A673 (cell line): ENCODE results near the gene TSC22D3. TPM values are rescaled to one million over a fixed set of nuclear protein-coding genes. Genes with fewer than 3 reads are reported as not detected.

ENCODE experiments used
- BruUV-seq: library from RNA; stranded (reverse); fragments of 400-500 nt; replicated peaks from 2 replicates; lab custom pipeline; 2021; lab: Mats Ljungman, UMichigan
- CTCF ChIA-PET: fragments of 300-600 bp; sonication (Branson Sonifier 250); formaldehyde crosslinking; loops from one replicate; lab custom pipeline; 2022; ENCODE audit warnings: antibody characterized with exemption; lab: Charles Lee
- POLR2A ChIA-PET: fragments of 300-600 bp; sonication (Branson Sonifier 250); formaldehyde crosslinking; loops from one replicate; lab custom pipeline; 2022; ENCODE audit warnings: antibody characterized with exemption; ENCODE audit not compliant: low non-redundant PET; lab: Charles Lee
- DNase-seq: peaks from one replicate; pipeline ENCODE4 v3.0.0-alpha.2; 2015; ENCODE audit warnings: low spot score
- H3K27ac ChIP-seq: fragments of 200-600 bp; sonication (generic); 2 replicates; pipeline ENCODE4 v1.5.1; 2016; ENCODE audit warnings: mixed run types, low read depth, mild to moderate bottlenecking, mixed read lengths, antibody characterized with exemption, low read length; ENCODE audit not compliant: poor library complexity, severe bottlenecking
- H3K27me3 ChIP-seq: fragments of 200-600 bp; sonication (generic); replicated peaks from 2 replicates; pipeline ENCODE4 v1.6.1; 2017; ENCODE audit warnings: mixed run types, low read depth, mild to moderate bottlenecking, mixed read lengths, antibody characterized with exemption, low read length; ENCODE audit not compliant: insufficient read depth, poor library complexity
- H3K36me3 ChIP-seq: fragments of 200-600 bp; sonication (generic); 2 replicates; pipeline ENCODE4 v1.6.1; 2016; ENCODE audit warnings: mixed run types, mild to moderate bottlenecking, mixed read lengths, antibody characterized with exemption, low read length; ENCODE audit not compliant: insufficient read depth, poor library complexity, severe bottlenecking
- H3K4me1 ChIP-seq: fragments of 200-600 bp; sonication (generic); 2 replicates; pipeline ENCODE4 v1.6.1; 2017; ENCODE audit warnings: mixed run types, mild to moderate bottlenecking, mixed read lengths, antibody characterized with exemption, low read length; ENCODE audit not compliant: insufficient read depth, poor library complexity, severe bottlenecking
- H3K4me3 ChIP-seq: fragments of 200-600 bp; sonication (generic); 2 replicates; pipeline ENCODE4 v1.5.1; 2016; ENCODE audit warnings: low read depth, mixed run types, mild to moderate bottlenecking, mixed read lengths, low read length; ENCODE audit not compliant: poor library complexity, severe bottlenecking
- H3K9me3 ChIP-seq: fragments of 200-600 bp; sonication (generic); 2 replicates; pipeline ENCODE4 v1.6.1; 2016; ENCODE audit warnings: mixed run types, low read depth, mild to moderate bottlenecking, mixed read lengths, antibody characterized with exemption, low read length; ENCODE audit not compliant: poor library complexity, severe bottlenecking
- CTCF ChIP-seq: fragments of 300-800, 200-600 bp; sonication (generic); conservative IDR thresholded peaks from 2 replicates; pipeline ENCODE4 v1.5.1; 2017; ENCODE audit warnings: low read depth, mild to moderate bottlenecking, antibody characterized with exemption, low read length, moderate library complexity, mixed read lengths
- EZH2 ChIP-seq: fragments of 200-600 bp; sonication (generic); IDR thresholded peaks from 2 replicates; pipeline ENCODE4 v1.6.1; 2017; ENCODE audit warnings: borderline replicate concordance, low read depth, mild to moderate bottlenecking, mixed read lengths, antibody characterized with exemption, low read length; ENCODE audit not compliant: poor library complexity, severe bottlenecking
- intact Hi-C: fragments of 100-400 bp; cut with micrococcal nuclease; formaldehyde crosslinking; loops from one replicate; pipeline ENCODE4 v1.10.0; 2022; ENCODE audit not compliant: unreplicated experiment
- total RNA-seq: library from RNA; stranded (reverse); gene quantifications from 2 replicates; pipeline ENCODE4 v1.2.3, GENCODE V29; 2021

Gene TSC22D3
- total RNA-seq, 1 experiment from 2014 or later: 10.6 TPM

DNA sequence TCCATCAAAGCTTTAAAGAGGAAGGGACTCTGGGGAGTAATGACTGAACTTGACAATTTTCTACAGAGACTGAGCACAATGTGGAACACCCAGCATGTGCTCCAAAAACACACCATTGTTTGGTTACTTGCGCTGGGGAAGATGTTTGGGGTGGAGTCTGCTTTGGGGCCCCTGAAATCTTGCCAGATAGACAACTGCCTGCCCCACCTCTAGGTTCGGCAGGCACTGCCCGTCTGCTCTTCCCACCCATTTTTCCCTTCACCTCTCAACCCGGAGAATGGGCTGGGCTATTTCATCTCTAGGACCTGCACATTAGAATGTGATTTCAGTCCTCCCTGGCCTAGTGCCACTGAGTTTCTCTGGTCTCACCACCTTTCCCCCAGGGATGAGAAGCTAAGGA, 41.9 kb downstream of the TSC22D3 start:
- no peaks in the 10 kb centered on the region for H3K9me3 ChIP-seq
- H3K4me1 ChIP-seq: peaks cover 12% of the 10 kb centered on the region
- no peak overlapping the region for H3K27ac ChIP-seq
- no peak overlapping the region for H3K4me3 ChIP-seq
- intact Hi-C loops: no loop called here
- BruUV-seq: no TSS peak
- CTCF ChIA-PET: no interaction called here
- DNase-seq: no peak
- H3K36me3 ChIP-seq: no peaks in the 10 kb centered on the region
- no peaks in the 10 kb centered on the region for H3K27me3 ChIP-seq
- POLR2A ChIA-PET: no interaction called here
- TF ChIP-seq EZH2: no peak
- TF ChIP-seq CTCF: no peak

DNA sequence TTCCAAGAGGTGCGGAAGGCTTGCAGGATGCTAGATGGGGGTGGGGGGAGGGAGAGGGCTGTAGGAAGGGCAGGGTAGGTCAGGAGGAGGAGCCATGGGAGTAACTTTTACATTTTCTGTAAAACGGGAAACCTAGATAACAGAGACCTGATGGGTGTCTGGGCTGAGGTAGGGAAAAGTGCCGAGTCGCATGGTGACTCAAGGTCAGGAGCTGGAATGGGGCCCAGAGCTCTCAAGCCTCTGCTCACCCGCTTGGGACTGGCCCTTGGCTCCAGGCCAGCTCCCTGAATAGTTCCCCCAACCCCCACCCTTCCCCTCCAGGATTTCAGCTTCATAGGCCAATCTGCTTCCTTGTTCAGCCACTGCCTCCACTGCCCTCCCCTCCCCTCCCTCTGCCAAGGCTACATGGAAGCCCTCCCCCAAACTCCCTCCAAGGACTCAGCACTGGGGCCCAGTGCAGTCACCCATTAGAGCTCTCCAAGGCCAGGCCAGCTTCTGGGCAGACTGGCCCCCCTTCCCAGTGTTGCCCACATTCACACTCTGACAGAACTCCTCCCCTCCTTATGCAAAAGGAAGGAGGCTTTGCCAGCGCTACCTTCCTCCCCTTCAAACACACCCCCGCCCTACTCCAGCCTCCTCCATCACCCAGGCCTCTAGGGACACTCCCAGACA, 43.6 kb downstream of the TSC22D3 start:
- no TSS peak for BruUV-seq
- no peak for DNase-seq
- no peak overlapping the region for H3K4me3 ChIP-seq
- no peaks in the 10 kb centered on the region for H3K36me3 ChIP-seq
- no peaks in the 10 kb centered on the region for H3K9me3 ChIP-seq
- intact Hi-C loops: no loop called here
- H3K27me3 ChIP-seq: no peaks in the 10 kb centered on the region
- H3K27ac ChIP-seq: no peak overlapping the region
- peaks cover 11% of the 10 kb centered on the region for H3K4me1 ChIP-seq
- CTCF ChIA-PET: no interaction called here
- no peak for TF ChIP-seq EZH2
- TF ChIP-seq CTCF: no peak
- POLR2A ChIA-PET: no interaction called here

- no peak overlapping the region for H3K27ac ChIP-seq
- H3K27me3 ChIP-seq: no peaks in the 10 kb centered on the region
- no peaks in the 10 kb centered on the region for H3K36me3 ChIP-seq
- no peak overlapping the region for H3K4me3 ChIP-seq
- no peak for DNase-seq
- BruUV-seq: no TSS peak
- peaks cover 3% of the 10 kb centered on the region for H3K4me1 ChIP-seq
- no peaks in the 10 kb centered on the region for H3K9me3 ChIP-seq
- TF ChIP-seq CTCF (no peak), EZH2 (no peak)
- ChIA-PET CTCF (no interaction called here), POLR2A (no interaction called here)
- intact Hi-C loops: no loop called here
Observed at GRCh38 chrX:107730991-107731766, 44.4 kb downstream of the TSC22D3 start.
